NCI-H748 treated with DMSO at 0.1 percent for 48 hours (cell line): ENCODE results near the gene DNM2.

Experiments
- DNase-seq: peaks from one replicate; lab custom pipeline; 2025; lab: John Stamatoyannopoulos, UW

Gene DNM2

GRCh38 chr19:10776900-10777650, 59.2 kb downstream of the DNM2 start:
- DNase-seq, result no peak

- no peak for DNase-seq
Observed at GRCh38 chr19:10780368-10780767, 62.5 kb downstream of the DNM2 start.

GRCh38 chr19:10782795-10783194, 64.9 kb downstream of the DNM2 start:
- DNase-seq, result no peak

GRCh38 chr19:10784257-10784656, 66.4 kb downstream of the DNM2 start:
- no peak for DNase-seq

GRCh38 chr19:10788146-10788545, 70.3 kb downstream of the DNM2 start:
- no peak for DNase-seq

GRCh38 chr19:10789866-10790265, 72.0 kb downstream of the DNM2 start:
- no peak for DNase-seq

- no peak for DNase-seq
Observed at GRCh38 chr19:10796653-10797052, 78.8 kb downstream of the DNM2 start.

- DNase-seq, result no peak
Observed at GRCh38 chr19:10797078-10797477, 79.2 kb downstream of the DNM2 start.

GRCh38 chr19:10797541-10798256, 79.8 kb downstream of the DNM2 start:
- no peak for DNase-seq

- no peak for DNase-seq
Observed at GRCh38 chr19:10800488-10800887, 82.6 kb downstream of the DNM2 start.

GRCh38 chr19:10802479-10802878, 84.6 kb downstream of the DNM2 start:
- DNase-seq, result no peak

GRCh38 chr19:10803252-10803651, 85.4 kb downstream of the DNM2 start:
- no peak for DNase-seq

- no peak for DNase-seq
Observed at GRCh38 chr19:10805065-10805757, 87.3 kb downstream of the DNM2 start.

GRCh38 chr19:10805758-10806247, 87.9 kb downstream of the DNM2 start:
- DNase-seq, result no peak

- no peak for DNase-seq
Observed at GRCh38 chr19:10808937-10809649, 91.2 kb downstream of the DNM2 start.

- DNase-seq, result no peak
Observed at GRCh38 chr19:10809651-10810285, 91.9 kb downstream of the DNM2 start.

GRCh38 chr19:10811391-10812111, 93.7 kb downstream of the DNM2 start:
- DNase-seq, result no peak

GRCh38 chr19:10812196-10812595, 94.3 kb downstream of the DNM2 start:
- no peak for DNase-seq

- no peak for DNase-seq
Observed at GRCh38 chr19:10812902-10813404, 95.1 kb downstream of the DNM2 start.

GRCh38 chr19:10815007-10815536, 97.2 kb downstream of the DNM2 start:
- no peak for DNase-seq
